GM23248 (cell line): ENCODE results near the gene AGXT2.

Source experiments
- EZH2 ChIP-seq: fragments of 200-600 bp; sonication (generic); IDR thresholded peaks from 2 replicates; pipeline ENCODE4 v1.6.1; 2018; ENCODE audit warnings: antibody characterized with exemption, mild to moderate bottlenecking; ENCODE audit not compliant: insufficient read depth, poor library complexity, severe bottlenecking
- EZH2phosphoT487 ChIP-seq: fragments of 200-600 bp; sonication (generic); IDR thresholded peaks from 2 replicates; pipeline ENCODE4 v1.6.1; 2018; ENCODE audit warnings: antibody characterized with exemption, moderate library complexity, mild to moderate bottlenecking, low read depth; ENCODE audit not compliant: insufficient read depth

GRCh38 chr5:34998058-34998789, 49.5 kb downstream of the AGXT2 start:
- TF ChIP-seq EZH2phosphoT487: no peak
- no peak for TF ChIP-seq EZH2
